Activated T-helper 1 cell treated with anti-CD3 and anti-CD28 coated beads, Interleukin-12 subunit alpha, Interleukin-12 subunit beta, Interleukin-2, Interleukin-4 antibody, amounts not matched to agents 30 ng/mL and 10 ng/mL and 1 ng/mL, durations not matched to agents 14 hours and 24 hours and 36 hours (primary cell): Measurements from ENCODE around the gene PKNOX2. TPM values are rescaled to one million over a fixed set of nuclear protein-coding genes. Genes with fewer than 3 reads are reported as not detected.

Experiments used
- DNase-seq: peaks from one replicate; pipeline ENCODE4 v3.0.0; 2021; ENCODE audit warnings: low spot score
- H3K27ac Mint-ChIP-seq: one replicate; pipeline ENCODE4 v1.8.0; 2021; ENCODE audit warnings: mild to moderate bottlenecking, mixed read lengths
- H3K27me3 Mint-ChIP-seq: one replicate; pipeline ENCODE4 v1.8.0; 2022; ENCODE audit warnings: mild to moderate bottlenecking, moderate library complexity, mixed read lengths; ENCODE audit not compliant: insufficient read depth
- H3K36me3 Mint-ChIP-seq: one replicate; pipeline ENCODE4 v1.8.0; 2021; ENCODE audit warnings: low read depth, mixed read lengths
- H3K4me1 Mint-ChIP-seq: one replicate; pipeline ENCODE4 v1.8.0; 2021; ENCODE audit warnings: low read depth, mixed read lengths
- H3K4me3 Mint-ChIP-seq: one replicate; pipeline ENCODE4 v1.8.0; 2021; ENCODE audit warnings: mild to moderate bottlenecking, moderate library complexity, mixed read lengths
- H3K9me3 Mint-ChIP-seq: one replicate; pipeline ENCODE4 v1.8.0; 2021; ENCODE audit warnings: mixed read lengths
- intact Hi-C: fragments of 100-400 bp; cut with micrococcal nuclease; formaldehyde crosslinking; loops from one replicate; pipeline ENCODE4 v1.15.1; 2024
- total RNA-seq: library from RNA; stranded (reverse); gene quantifications from 2 replicates; pipeline ENCODE4 v1.2.3, GENCODE V29; 2022

PKNOX2 gene
- total RNA-seq, 1 donor from 2014 or later = not detected

DNA sequence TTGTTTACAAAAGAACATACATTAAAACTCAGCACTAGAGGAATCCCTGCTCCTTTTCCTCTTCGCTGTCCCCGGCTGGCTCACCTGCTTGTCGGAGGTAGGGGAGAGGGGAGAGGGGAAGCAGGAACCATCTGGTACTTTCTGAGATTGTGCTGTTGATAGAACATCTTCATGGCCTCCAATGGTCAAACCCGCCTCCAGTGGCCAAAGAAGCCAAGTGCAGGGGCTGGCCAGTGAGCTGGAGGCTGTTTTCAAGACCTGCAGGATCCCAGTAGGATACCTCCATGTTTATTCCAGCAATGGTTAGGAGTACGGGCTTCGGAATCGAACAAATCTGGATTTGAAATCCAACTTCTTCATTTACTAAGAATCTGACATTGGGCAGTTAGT, 92.6 kb downstream of the PKNOX2 start:
- Mint-ChIP-seq H3K27me3 (peaks cover 8% of the 10 kb centered on the region), H3K4me3 (no peak overlapping the region), H3K36me3 (no peaks in the 10 kb centered on the region), H3K4me1 (no peaks in the 10 kb centered on the region), H3K27ac (no peak overlapping the region), H3K9me3 (no peaks in the 10 kb centered on the region)
- intact Hi-C loops = no loop called here
- no peak for DNase-seq

- Mint-ChIP-seq H3K36me3 (no peaks in the 10 kb centered on the region), H3K27ac (no peak overlapping the region), H3K9me3 (no peaks in the 10 kb centered on the region), H3K27me3 (peaks cover 12% of the 10 kb centered on the region), H3K4me1 (no peaks in the 10 kb centered on the region), H3K4me3 (no peak overlapping the region)
- DNase-seq = no peak
- intact Hi-C loops = no loop called here
These were observed 93.2 kb downstream of the PKNOX2 start for GRCh38 chr11:125257751-125258150.

DNA sequence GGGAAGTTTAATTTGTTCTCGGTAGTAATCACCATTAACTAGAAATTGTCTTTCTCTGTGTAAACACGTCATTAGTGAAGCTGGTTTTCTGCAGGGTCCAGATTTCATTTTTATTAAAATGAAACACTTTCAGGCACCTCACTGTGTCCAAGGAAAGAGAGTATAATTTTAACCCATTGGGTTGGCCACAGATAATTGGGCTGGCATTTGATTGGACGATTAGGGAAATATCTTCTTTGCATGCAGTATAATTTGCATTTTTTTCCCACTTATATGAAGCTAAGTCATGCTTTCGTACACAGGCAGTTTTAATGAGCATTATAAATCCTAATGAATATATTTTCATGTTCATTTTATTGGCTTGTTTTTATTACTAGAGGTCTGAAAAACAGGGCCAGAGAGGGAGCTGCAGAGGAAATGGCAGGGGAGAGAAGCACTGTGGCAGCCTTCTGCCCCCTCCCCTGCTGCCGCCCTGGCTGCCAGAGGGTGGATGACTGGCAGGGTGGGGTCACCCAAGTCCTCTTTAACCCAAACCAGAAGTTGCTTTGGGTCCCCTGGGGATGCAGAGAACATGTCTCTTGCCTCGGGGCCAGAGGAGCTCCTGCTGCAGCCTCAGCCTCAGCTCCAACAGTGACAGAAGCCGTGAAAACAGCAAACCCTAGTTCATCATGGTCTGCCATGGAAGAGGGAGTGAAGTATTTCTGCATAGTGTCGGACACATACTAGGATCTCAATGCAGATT, 93.9 kb downstream of the PKNOX2 start:
- intact Hi-C loops = no loop called here
- no peak overlapping the region for H3K27ac Mint-ChIP-seq
- peaks cover 16% of the 10 kb centered on the region for H3K27me3 Mint-ChIP-seq
- H3K4me1 Mint-ChIP-seq = no peaks in the 10 kb centered on the region
- no peak for DNase-seq
- H3K36me3 Mint-ChIP-seq = no peaks in the 10 kb centered on the region
- no peak overlapping the region for H3K4me3 Mint-ChIP-seq
- no peaks in the 10 kb centered on the region for H3K9me3 Mint-ChIP-seq

GRCh38 chr11:125261588-125261987, 97.0 kb downstream of the PKNOX2 start:
- intact Hi-C loops = no loop called here
- Mint-ChIP-seq H3K36me3 (no peaks in the 10 kb centered on the region), H3K9me3 (no peaks in the 10 kb centered on the region), H3K27me3 (peaks cover 22% of the 10 kb centered on the region), H3K27ac (no peak overlapping the region), H3K4me1 (no peaks in the 10 kb centered on the region), H3K4me3 (no peak overlapping the region)
- DNase-seq = no peak

GRCh38 chr11:125262194-125262829, 97.8 kb downstream of the PKNOX2 start:
- no peak overlapping the region for H3K27ac Mint-ChIP-seq
- H3K27me3 Mint-ChIP-seq = peaks cover 22% of the 10 kb centered on the region
- H3K4me1 Mint-ChIP-seq = no peaks in the 10 kb centered on the region
- no peaks in the 10 kb centered on the region for H3K9me3 Mint-ChIP-seq
- no peaks in the 10 kb centered on the region for H3K36me3 Mint-ChIP-seq
- no peak overlapping the region for H3K4me3 Mint-ChIP-seq
- intact Hi-C loops = no loop called here
- no peak for DNase-seq

DNA sequence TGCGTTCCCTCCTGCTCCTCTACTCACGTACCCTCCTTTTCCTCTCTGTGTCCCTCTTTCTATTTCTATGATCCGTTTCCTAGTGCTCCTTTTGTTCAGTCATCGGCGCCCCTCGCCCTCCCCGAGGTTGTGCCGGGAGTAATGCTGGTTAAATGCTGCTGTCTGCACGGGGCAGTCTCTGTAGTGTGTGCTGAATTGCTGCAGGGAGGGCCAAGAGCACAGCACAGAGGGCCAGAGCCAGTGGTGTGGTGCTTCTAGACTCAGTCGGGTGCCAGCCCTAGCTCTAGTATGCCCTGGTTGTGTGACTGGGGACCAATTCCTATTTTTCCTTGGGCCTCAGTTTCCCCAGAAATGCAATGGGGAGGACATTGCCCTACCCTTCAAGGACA, 98.3 kb downstream of the PKNOX2 start:
- Mint-ChIP-seq H3K4me3 (no peak overlapping the region), H3K9me3 (no peaks in the 10 kb centered on the region), H3K27ac (no peak overlapping the region), H3K4me1 (no peaks in the 10 kb centered on the region), H3K27me3 (peaks cover 22% of the 10 kb centered on the region), H3K36me3 (no peaks in the 10 kb centered on the region)
- intact Hi-C loops = no loop called here
- no peak for DNase-seq

- Mint-ChIP-seq H3K27me3 (peaks cover 22% of the 10 kb centered on the region), H3K27ac (no peak overlapping the region), H3K4me1 (no peaks in the 10 kb centered on the region), H3K9me3 (no peaks in the 10 kb centered on the region), H3K4me3 (no peak overlapping the region), H3K36me3 (no peaks in the 10 kb centered on the region)
- no peak for DNase-seq
- intact Hi-C loops = no loop called here
These were observed 98.8 kb downstream of the PKNOX2 start for GRCh38 chr11:125263268-125263790.

- H3K4me1 Mint-ChIP-seq = no peaks in the 10 kb centered on the region
- H3K9me3 Mint-ChIP-seq = no peaks in the 10 kb centered on the region
- H3K27me3 Mint-ChIP-seq = peaks cover 22% of the 10 kb centered on the region
- no peak for DNase-seq
- no peaks in the 10 kb centered on the region for H3K36me3 Mint-ChIP-seq
- no peak overlapping the region for H3K27ac Mint-ChIP-seq
- intact Hi-C loops = no loop called here
- no peak overlapping the region for H3K4me3 Mint-ChIP-seq
These were observed 99.8 kb downstream of the PKNOX2 start for GRCh38 chr11:125264100-125265022.

DNA sequence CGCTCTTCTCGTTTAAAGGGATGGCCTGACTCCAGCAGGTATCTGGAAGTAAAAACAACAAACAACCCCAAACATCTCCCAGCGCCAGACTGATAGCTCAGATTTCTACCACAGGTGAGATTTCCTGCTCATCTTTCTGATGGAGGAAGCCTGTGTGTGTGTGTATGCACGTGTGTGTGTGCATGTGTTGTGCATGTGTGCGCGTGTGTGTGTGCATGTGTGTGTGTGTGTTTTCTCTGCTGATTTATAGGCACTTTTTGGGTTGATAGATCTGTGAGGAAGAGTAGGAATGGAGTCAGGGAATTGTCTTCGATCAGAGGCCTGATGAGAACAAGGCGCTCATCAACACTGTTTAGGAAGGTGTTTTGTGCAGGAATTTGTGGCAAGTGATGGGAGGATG, 103.0 kb downstream of the PKNOX2 start:
- Mint-ChIP-seq H3K27ac (no peak overlapping the region), H3K4me1 (no peaks in the 10 kb centered on the region), H3K27me3 (peaks cover 11% of the 10 kb centered on the region), H3K9me3 (no peaks in the 10 kb centered on the region), H3K36me3 (no peaks in the 10 kb centered on the region), H3K4me3 (no peak overlapping the region)
- DNase-seq = no peak
- intact Hi-C loops = no loop called here

DNA sequence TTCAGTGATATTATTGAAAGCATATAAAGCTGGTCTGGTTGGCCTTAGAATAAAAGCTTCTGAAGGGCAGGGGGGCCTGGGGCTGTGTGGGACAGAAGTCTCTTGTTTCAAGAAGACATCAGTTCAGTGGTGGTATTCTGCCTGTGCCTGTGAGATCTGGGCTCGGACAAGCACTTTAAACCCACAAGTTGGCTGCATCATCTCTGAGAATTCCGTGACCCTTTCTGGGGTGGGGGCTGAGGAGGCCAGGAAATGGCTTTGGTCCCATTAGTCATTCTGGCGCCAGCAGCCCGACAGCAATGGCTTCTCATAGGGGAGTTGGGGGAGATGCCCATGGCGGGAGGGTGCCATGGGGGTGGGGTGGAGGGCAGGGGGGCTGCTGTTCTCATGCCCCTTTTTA, 104.1 kb downstream of the PKNOX2 start:
- Mint-ChIP-seq H3K9me3 (no peaks in the 10 kb centered on the region), H3K27me3 (peaks cover 7% of the 10 kb centered on the region), H3K27ac (no peak overlapping the region), H3K36me3 (no peaks in the 10 kb centered on the region), H3K4me1 (no peaks in the 10 kb centered on the region), H3K4me3 (no peak overlapping the region)
- no peak for DNase-seq
- intact Hi-C loops = no loop called here

DNA sequence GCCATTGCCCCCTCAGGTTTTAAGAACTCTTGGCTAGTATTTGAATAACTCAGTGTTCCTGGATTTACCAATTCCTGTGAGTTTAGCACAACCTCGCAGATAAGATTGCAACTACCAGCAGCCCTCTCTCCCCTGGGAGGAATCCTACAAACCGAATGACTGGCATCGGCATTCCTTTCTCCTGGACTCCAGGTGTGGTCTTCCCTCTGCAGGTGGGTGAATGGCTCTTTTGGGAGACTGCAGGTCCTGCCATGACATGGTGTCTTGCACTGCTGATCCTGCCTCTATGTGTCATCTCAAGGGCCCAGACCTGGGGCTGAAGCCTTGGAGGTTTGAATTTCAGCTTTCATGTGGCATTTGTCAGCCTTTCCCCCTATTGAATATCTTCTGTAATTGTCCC, 105.6 kb downstream of the PKNOX2 start:
- no peak overlapping the region for H3K27ac Mint-ChIP-seq
- peaks cover 3% of the 10 kb centered on the region for H3K27me3 Mint-ChIP-seq
- H3K9me3 Mint-ChIP-seq = no peaks in the 10 kb centered on the region
- H3K4me1 Mint-ChIP-seq = no peaks in the 10 kb centered on the region
- no peaks in the 10 kb centered on the region for H3K36me3 Mint-ChIP-seq
- H3K4me3 Mint-ChIP-seq = no peak overlapping the region
- intact Hi-C loops = no loop called here
- no peak for DNase-seq

DNA sequence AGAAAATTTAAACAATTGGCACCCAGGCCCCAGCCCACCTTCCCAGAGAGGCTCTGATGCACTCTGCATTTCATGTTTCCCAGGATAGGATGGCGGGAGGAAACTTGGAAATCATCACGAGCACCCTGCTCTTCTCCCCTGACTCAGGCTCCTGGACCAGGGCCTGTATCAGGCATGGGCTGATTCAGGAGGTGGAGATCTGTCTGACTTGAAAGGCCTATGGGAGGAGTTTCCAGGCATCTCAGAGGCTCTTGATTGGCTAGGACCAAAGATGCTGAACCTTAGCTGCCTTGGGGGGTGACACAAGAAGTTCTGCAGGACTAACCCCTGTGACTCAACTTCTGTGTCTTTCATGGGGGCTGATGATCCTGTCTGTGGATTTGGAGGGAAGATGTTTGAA, 106.2 kb downstream of the PKNOX2 start:
- Mint-ChIP-seq H3K4me3 (no peak overlapping the region), H3K27ac (no peak overlapping the region), H3K36me3 (no peaks in the 10 kb centered on the region), H3K27me3 (peaks cover 3% of the 10 kb centered on the region), H3K9me3 (no peaks in the 10 kb centered on the region), H3K4me1 (no peaks in the 10 kb centered on the region)
- intact Hi-C loops = no loop called here
- DNase-seq = no peak
